Left renal pelvis (tissue), 4 donors: Measurements from ENCODE around the gene ZNF219. TPM values are rescaled to one million over a fixed set of nuclear protein-coding genes. Genes with fewer than 3 reads are reported as not detected.

ENCODE experiments used
- DNase-seq, 4 donors: peaks; one replicate each; pipeline ENCODE4 v3.0.0-alpha.2; 2013; ENCODE audit warnings: low read depth in 4 of 4, low spot score in 3 of 4
- polyA plus RNA-seq, 4 donors: library from polyadenylated mRNA; unstranded; fragments of 120-200 nt; gene quantifications; one replicate each; pipeline ENCODE4 v1.2.1, GENCODE V29; 2013; ENCODE audit not compliant: insufficient read length in 4 of 4

The ZNF219 gene
- polyA plus RNA-seq, 4 donors = 15.8 to 38.4 (median 22.6) TPM

- DNase-seq = peak in 1 of 4 donors; percentile 45
These were observed 28.3 kb downstream of the ZNF219 start, which contains the start of gene ARHGEF40 for GRCh38 chr14:21070083-21070609. ARHGEF40 (plus strand) TSS chr14:21070304; CDS start chr14:21070397, 93 bp downstream.

GRCh38 chr14:21069388-21070082 lies 28.9 kb downstream of the ZNF219 start:
- DNase-seq = peak in 1 of 4 donors; percentile 19

GRCh38 chr14:21068521-21069387 lies 29.7 kb downstream of the ZNF219 start:
- peak in 1 of 4 donors; percentile 61 for DNase-seq

GRCh38 chr14:21066882-21067502 lies 31.5 kb downstream of the ZNF219 start:
- no peak for DNase-seq

GRCh38 chr14:21063479-21063878 lies 35.0 kb downstream of the ZNF219 start:
- no peak for DNase-seq

- no peak for DNase-seq
These were observed 37.1 kb downstream of the ZNF219 start for GRCh38 chr14:21061347-21061668.

GRCh38 chr14:21060614-21061346 lies 37.7 kb downstream of the ZNF219 start:
- no peak for DNase-seq

- no peak for DNase-seq
These were observed 38.4 kb downstream of the ZNF219 start for GRCh38 chr14:21059842-21060613.

- no peak for DNase-seq
These were observed 39.6 kb downstream of the ZNF219 start for GRCh38 chr14:21058903-21059302.

GRCh38 chr14:21057803-21058675 lies 40.4 kb downstream of the ZNF219 start, which contains the start of gene RNASE8:
RNASE8 (plus strand) TSS chr14:21057822; CDS start chr14:21057893, 71 bp downstream.
- no peak for DNase-seq

GRCh38 chr14:21056520-21057163 lies 41.8 kb downstream of the ZNF219 start:
- no peak for DNase-seq

GRCh38 chr14:21055432-21056117 lies 42.9 kb downstream of the ZNF219 start:
- DNase-seq = no peak

GRCh38 chr14:21054768-21055145 lies 43.7 kb downstream of the ZNF219 start:
- no peak for DNase-seq

- DNase-seq = no peak
These were observed 44.2 kb downstream of the ZNF219 start for GRCh38 chr14:21054123-21054767.

- no peak for DNase-seq
These were observed 45.0 kb downstream of the ZNF219 start for GRCh38 chr14:21053184-21054122.

GRCh38 chr14:21050597-21050996 lies 47.9 kb downstream of the ZNF219 start:
- DNase-seq = no peak
